A172 (cell line): ENCODE data around the gene NUDT21. TPM values are rescaled to one million over a fixed set of nuclear protein-coding genes. Genes with fewer than 3 reads are reported as not detected.
"Not testable (repeated sequence)": the region's sequence is repeated elsewhere in the genome, so short reads cannot be mapped to it uniquely, and the experiment has no call there.

Experiments
- DNase-seq: peaks from one replicate; pipeline ENCODE4 v3.0.0-alpha.2; 2015; ENCODE audit warnings: low spot score
- total RNA-seq: library from RNA; depleted of rRNA; stranded (reverse); fragments of >200 nt; shearing (Covaris generic); gene quantifications from 2 replicates; pipeline ENCODE4 v1.2.3, GENCODE V29; 2014

Gene NUDT21
- total RNA-seq, 1 experiment from 2014 or later = 191 TPM

GRCh38 chr16:56419740-56420548, 31.2 kb downstream of the NUDT21 start:
- no peak for DNase-seq

GRCh38 chr16:56417138-56417537, 34.0 kb downstream of the NUDT21 start:
- no peak for DNase-seq

- DNase-seq = no peak
These were observed 35.3 kb downstream of the NUDT21 start for GRCh38 chr16:56415875-56416274.

- DNase-seq = no peak
These were observed 36.8 kb downstream of the NUDT21 start for GRCh38 chr16:56414366-56414765.

GRCh38 chr16:56413381-56413780, 37.8 kb downstream of the NUDT21 start:
- DNase-seq = no peak

- DNase-seq = no peak
These were observed 39.5 kb downstream of the NUDT21 start for GRCh38 chr16:56411624-56412023.

GRCh38 chr16:56411123-56411522, 40.0 kb downstream of the NUDT21 start:
- DNase-seq = no peak

GRCh38 chr16:56409195-56409594, 41.9 kb downstream of the NUDT21 start:
- no peak for DNase-seq

- DNase-seq = no peak
These were observed 42.6 kb downstream of the NUDT21 start for GRCh38 chr16:56408379-56409098.

GRCh38 chr16:56405977-56406672, 45.0 kb downstream of the NUDT21 start:
- DNase-seq = no peak

- DNase-seq = no peak
These were observed 49.6 kb downstream of the NUDT21 start for GRCh38 chr16:56401482-56401881.

- DNase-seq = no peak
These were observed 50.7 kb downstream of the NUDT21 start for GRCh38 chr16:56400458-56400857.

GRCh38 chr16:56399486-56399885, 51.6 kb downstream of the NUDT21 start:
- DNase-seq = no peak

- DNase-seq = no peak
These were observed 52.1 kb downstream of the NUDT21 start for GRCh38 chr16:56399047-56399446.

- DNase-seq = not testable (repeated sequence)
These were observed 54.4 kb downstream of the NUDT21 start for GRCh38 chr16:56396724-56397123.

GRCh38 chr16:56389554-56389953, 61.6 kb downstream of the NUDT21 start:
- DNase-seq = peak; percentile 86

- DNase-seq = no peak
These were observed 62.9 kb downstream of the NUDT21 start for GRCh38 chr16:56388209-56388608.

- no peak for DNase-seq
These were observed 63.7 kb downstream of the NUDT21 start for GRCh38 chr16:56387396-56387795.

- DNase-seq = no peak
These were observed 66.9 kb downstream of the NUDT21 start for GRCh38 chr16:56384074-56384721.

GRCh38 chr16:56382901-56383355, 68.2 kb downstream of the NUDT21 start:
- DNase-seq = peak; percentile 77

- no peak for DNase-seq
These were observed 68.7 kb downstream of the NUDT21 start for GRCh38 chr16:56382459-56382858.
